Measurements from ENCODE around the gene CD101.
A peak's percentile ranks its signal among the peaks of the same experiment; 100 is the strongest.

The CD101 gene

GRCh38 chr1:116987256-116987555, 14.4 kb upstream of the CD101 start:
- peak; percentile 69 to 75 for DNase-seq

DNA sequence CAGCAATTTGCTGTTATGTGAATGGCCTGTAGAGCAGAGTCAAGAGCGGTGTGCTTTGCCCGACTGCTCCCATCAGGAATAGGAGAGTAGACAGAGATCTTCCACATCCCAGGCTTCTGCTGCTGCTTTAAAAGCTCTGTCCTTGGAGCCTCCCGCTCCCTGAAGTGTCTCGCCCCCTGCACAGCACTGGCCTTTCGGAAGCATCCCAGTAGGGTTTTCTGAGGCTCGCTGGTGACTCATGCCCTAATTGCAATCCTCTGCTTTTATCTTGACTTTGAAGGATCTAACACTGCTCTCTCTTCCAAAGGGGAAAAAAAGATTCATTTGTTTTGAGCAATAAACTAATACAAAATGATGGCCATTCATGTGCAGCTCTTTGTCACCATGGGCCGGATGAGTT, 13.3 kb upstream of the CD101 start:
- DNase-seq: no peak

DNA sequence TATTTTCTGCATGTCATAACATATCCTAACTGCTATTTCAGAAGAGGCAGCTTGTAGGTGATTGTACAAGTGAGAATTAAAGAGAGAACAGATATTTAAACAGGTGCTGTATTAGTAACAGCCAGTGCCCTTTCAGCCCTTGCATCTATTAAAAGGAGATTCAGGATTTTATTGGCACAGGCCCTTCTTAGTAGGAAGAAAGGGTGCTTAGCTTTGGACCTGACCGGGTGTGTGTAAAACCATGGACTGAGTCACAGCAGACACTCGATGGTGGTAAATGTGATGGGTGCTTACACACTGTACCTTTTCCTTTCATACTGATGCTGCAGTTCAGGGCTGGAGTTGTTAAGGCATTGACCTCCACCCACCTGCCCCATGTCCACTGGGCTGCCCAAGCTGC, 12.7 kb upstream of the CD101 start:
- no peak for DNase-seq

DNA sequence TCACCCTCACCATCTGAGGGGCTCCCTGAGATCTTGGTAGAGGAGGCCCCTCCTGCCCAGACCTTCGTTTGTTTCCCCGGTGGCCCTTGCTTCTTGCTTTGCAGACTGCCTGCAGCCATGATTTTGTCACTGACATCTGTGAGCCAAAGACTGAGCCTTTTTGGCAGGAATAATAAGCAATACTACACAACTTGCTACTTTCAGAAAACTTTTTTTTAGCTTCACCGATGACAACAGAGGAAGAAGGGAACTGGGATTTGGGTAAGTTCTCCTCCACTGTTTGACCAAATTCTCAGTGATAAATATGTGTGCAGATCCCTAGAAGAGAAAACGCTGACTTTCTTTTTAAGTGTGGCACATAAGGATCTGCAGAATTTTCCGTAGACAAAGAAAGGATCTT, 11.7 kb upstream of the CD101 start:
- DNase-seq: no peak

GRCh38 chr1:116990612-116991151, 10.9 kb upstream of the CD101 start:
- DNase-seq: no peak

GRCh38 chr1:116991171-116991845, 10.3 kb upstream of the CD101 start:
- no peak for DNase-seq

DNA sequence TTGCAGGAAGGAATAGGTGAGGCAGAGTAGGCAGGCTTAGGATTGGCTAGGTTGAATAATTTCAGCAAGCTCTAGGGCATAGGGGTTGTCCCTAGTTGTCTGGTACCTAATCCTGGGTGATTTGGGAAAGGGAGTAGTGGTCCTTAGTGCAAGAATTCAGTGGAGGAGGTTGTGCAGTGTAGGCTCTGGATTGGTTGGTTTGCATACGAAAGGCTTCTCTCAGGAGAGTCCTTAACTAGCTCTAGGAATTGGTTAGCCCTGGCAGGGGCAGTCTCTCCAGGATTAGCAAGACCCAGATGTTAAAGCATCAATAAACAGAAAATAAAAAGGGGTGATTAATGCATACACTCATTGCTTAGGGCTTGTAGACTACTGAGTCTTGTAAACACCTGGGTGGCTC, 9.6 kb upstream of the CD101 start:
- no peak for DNase-seq

- DNase-seq: no peak
These were observed 8.3 kb upstream of the CD101 start for GRCh38 chr1:116993286-116993685.

DNA sequence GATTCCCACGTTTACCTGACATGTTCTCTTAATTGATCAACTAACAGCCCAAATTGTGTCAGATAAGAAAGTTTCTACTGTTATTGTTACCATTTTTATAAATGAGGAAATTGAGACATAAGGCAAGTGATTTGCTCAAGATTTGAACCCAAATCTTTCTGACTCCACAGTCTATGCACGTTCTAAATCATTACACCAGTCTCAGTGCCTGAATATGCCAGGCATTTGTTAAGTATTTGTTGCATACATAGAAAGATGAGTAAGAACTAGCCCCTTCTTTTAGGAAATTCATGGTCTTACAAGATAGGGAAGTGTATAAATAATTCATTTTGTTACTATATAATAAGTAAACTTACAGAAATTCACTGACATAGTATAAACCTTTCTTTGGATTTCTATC, 7.1 kb upstream of the CD101 start:
- no peak for DNase-seq

DNA sequence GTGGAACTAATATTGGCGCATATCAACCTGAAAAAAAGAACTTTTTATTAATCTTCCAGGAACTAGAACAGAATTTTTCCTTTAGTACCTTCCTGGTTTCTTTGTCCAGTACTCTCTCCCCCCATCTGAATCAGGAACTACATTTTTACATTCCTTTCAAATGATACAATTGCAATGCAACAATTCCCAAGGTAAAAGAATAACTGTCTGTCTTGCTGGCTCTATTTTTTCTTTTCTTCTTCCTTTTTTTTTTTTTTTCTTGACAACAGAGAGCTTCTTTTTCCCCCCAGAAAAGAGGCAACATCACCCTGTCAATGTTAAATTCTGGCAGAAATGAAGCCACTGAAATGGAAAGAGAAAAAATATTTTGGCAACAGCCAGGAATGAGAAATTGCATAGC, 4.5 kb upstream of the CD101 start:
- DNase-seq: no peak

- DNase-seq: no peak
These were observed 3.9 kb upstream of the CD101 start for GRCh38 chr1:116997636-116998035.

- no peak for DNase-seq
These were observed 2.0 kb upstream of the CD101 start for GRCh38 chr1:116999596-116999995.

DNA sequence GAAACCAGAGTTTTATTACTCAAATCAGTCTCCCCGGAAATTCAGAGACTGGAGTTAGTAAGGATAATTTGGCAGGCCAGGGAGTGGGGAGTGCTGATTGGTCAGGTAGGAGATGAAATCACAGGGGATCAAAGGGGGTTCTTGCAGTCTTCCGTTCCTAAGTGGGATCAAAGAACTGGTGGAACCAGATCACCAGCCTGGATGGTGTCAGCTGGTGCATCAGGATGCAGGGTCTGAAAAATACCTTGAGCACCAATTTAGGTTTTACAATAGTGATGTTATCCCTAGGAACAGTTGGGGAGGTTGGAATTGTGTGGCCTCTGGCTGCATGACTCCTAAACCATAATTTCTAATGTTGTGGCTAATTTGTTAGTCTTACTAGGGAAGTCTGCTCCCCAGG, 1.4 kb upstream of the CD101 start:
- DNase-seq: no peak

DNA sequence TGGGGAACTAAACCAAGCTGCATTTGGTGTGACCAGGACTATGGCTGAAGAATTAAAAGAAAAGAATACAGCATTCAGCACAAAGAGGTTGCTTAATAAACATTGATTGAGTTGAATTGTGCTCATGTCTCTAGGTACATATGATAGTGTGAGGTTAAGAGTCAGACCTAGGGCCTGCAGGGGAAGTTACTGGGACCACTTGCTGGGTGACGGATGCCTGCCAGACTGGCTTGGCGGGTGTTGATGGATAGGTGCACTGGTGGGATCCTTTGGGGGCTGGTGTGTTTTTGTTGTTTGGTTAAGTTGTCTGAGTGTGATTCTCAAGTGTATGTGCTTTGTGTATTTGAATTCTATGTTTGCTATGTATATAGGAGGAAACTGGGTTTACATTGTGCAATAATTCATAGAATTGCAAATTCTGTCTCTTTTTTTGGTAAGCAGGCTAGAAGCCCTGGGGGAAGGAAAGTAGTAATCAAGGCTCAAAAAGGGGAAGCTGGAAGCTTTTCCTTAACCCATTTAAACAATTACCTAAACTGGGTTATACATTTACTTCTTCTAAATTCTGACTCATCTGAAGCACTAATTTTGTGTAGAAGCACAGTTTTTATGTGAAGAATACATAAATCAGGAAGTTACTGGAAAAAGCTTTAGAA, 1.8 kb downstream of the CD101 start:
- no peak for DNase-seq

- DNase-seq: no peak
These were observed 6.1 kb downstream of the CD101 start for GRCh38 chr1:117007719-117008013.

GRCh38 chr1:117008656-117009055, 7.1 kb downstream of the CD101 start:
- DNase-seq: no peak

- no peak for DNase-seq
These were observed 7.6 kb downstream of the CD101 start for GRCh38 chr1:117009132-117009531.

DNA sequence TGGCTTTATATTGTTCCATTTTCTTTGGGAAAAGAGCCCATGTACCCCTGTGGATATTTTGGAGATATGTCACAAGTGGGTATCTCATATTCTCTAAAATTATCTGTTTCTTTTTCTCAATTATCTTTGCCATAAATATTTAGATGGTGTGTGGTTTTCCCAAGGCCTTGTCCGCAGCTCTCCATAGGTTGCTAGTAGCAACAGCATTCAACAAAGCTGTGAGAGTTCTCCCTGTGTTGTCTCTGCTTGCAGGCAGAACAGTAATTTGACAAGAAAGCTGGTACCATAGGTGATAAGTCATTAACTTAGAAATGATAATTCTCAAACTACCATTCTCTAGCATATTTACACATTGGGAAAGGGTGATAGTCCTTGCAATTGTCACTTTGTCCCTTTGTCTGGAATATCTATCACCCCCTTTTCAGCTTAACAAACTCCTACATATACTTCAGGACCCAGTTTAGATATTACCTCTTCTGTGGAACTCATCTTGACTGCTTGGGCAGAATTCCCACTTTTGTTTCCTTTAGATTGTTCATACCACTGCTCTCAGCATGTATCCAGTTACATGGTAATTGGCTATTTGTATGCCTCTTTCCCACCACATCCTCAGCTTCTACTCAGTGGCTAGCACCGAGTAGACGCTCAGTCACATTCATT, 8.9 kb downstream of the CD101 start:
- DNase-seq: no peak

DNA sequence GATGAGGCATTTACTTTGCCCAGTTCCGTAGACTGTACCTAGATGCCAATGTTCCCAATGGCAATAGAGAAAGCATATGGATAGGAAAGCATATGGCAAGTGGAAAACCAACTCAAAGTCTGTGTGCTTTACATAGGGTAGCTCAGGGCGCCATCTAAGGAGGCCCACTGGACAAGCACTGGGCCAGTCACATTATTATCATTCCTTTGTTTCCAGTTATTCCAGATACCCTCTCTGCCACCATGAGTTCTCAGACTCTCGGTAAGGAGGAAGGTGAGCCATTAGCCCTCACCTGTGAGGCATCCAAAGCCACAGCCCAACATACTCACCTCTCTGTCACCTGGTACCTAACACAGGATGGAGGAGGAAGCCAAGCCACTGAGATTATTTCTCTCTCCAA, 9.8 kb downstream of the CD101 start:
- no peak for DNase-seq

GRCh38 chr1:117013309-117013858, 11.8 kb downstream of the CD101 start:
- DNase-seq: no peak

DNA sequence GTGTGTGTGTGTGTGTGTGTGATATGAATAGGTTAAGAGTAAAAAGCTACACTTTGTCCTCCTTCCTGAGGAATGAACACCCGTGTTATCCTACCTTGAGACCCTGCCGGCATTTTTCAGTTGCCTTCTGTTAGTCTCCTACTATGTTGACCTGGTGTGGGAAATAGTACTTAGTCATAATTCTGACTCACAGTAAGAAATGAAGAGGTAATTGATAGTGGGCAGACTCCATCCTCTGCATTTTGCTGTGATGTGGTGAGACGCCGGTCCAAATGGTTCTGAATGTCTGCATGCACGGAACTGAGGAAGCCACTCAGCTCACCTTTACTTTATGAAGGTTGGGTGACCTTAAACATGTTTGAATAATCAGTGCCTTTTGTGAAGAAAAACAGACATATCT, 12.6 kb downstream of the CD101 start:
- peak; percentile 10 to 19 for DNase-seq

GRCh38 chr1:117015724-117016123, 14.2 kb downstream of the CD101 start:
- DNase-seq: no peak

- no peak for DNase-seq
These were observed 15.5 kb downstream of the CD101 start for GRCh38 chr1:117017062-117017461.

DNA sequence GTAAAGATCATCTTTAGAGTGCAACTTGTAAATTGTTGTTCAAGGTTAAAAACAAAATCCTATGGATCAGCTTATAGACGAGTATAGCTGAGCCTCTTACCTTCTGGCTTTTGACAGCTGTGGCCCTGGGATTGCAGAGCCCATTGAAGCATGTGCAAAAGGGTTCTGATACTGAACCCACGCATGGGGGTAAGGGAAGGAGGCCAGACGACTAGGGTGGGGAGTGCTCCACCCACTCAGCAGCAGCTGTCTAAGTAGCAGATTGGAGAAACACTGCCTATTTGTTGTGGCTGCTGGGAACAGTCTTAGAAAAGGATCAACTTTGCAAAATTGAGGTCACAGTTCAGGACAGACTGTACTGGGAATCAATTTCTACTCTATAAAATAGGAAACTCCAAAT, 16.1 kb downstream of the CD101 start:
- no peak for DNase-seq

Measured in activated CD4-positive, alpha-beta T cell treated with anti-CD3 and anti-CD28 coated beads, Interleukin-2, amount 50 U/mL, for 4 hours (primary cell).